Measurements from ENCODE around the gene GPR137C.

GPR137C gene

GRCh38 chr14:52686176-52686575 lies 133.5 kb downstream of the GPR137C start:
- H3K4me3 ChIP-seq (ENCODE audit: control insufficient read depth, low read depth, low read length), result no peak overlapping the region
- no peak for TF ChIP-seq CTCF (conservative IDR thresholded peaks at IDR 0.05; ENCODE audit: control insufficient read depth, insufficient read depth, low read depth, low read length)
- no peak for DNase-seq (ENCODE audit: low read depth)
